HPDE6-E6E7 (cell line): Measurements from ENCODE around the gene GTF3A.
"Not testable (repeated sequence)": the region's sequence is repeated elsewhere in the genome, so short reads cannot be mapped to it uniquely, and the experiment has no call there.

Source experiments
- DNase-seq: peaks from one replicate; pipeline ENCODE4 v3.0.0; 2011; ENCODE audit warnings: missing footprints; ENCODE audit errors: extremely low spot score

GTF3A gene

DNA sequence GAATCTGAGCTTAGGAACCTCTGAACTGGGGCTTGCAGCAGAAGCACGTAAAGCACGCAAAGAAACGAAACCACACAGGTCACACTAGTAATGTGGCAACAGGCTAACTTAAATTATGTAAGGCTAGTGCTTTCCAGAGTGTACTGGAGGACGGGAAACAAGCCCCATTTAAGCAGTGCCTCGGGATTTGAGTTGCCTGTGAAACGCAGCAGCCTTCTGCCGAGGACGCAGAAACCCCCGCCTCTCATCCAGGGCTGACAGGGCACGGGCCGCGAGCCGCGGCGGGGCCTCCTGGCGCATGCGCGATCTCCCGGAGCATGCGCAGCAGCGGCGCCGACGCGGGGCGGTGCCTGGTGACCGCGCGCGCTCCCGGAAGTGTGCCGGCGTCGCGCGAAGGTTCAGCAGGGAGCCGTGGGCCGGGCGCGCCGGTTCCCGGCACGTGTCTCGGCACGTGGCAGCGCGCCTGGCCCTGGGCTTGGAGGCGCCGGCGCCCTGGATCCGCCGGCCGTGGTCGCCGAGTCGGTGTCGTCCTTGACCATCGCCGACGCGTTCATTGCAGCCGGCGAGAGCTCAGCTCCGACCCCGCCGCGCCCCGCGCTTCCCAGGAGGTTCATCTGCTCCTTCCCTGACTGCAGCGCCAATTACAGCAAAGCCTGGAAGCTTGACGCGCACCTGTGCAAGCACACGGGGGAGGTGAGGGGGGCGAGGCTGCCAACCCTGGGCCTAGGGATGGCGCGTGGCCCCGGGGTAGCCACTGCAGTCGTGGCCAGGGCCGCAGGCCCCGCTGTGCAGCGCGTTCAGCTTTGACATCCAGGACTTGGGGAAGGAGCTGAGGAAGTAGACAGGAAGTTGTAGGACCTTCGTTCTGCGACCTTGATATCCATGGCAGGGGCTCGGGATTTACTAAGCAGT is at the start of gene GTF3A:
GTF3A (plus strand) TSS at position 374 of the 912 bp plus-strand sequence.
- peak; percentile 37 for DNase-seq

DNA sequence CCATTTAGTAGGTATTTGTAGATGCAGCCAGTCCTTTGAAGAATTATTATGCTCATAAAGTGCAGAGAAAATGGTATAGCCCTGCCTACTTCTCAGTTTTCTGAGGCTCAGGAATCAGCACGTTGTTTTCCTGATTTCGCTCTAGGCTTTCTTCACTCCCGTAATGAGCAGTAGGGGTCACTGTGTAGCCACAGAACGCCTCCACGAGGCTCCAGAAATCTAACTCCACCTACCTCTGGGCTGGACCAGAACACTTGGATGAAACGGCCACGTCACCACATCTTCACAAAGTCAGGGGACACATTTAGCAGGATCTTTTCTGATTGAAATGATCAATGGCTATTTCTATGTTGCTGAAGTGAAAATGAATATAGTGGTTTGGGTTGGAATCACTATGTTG is 49.8 kb upstream of the GTF3A start:
- DNase-seq: peak; percentile 41

DNA sequence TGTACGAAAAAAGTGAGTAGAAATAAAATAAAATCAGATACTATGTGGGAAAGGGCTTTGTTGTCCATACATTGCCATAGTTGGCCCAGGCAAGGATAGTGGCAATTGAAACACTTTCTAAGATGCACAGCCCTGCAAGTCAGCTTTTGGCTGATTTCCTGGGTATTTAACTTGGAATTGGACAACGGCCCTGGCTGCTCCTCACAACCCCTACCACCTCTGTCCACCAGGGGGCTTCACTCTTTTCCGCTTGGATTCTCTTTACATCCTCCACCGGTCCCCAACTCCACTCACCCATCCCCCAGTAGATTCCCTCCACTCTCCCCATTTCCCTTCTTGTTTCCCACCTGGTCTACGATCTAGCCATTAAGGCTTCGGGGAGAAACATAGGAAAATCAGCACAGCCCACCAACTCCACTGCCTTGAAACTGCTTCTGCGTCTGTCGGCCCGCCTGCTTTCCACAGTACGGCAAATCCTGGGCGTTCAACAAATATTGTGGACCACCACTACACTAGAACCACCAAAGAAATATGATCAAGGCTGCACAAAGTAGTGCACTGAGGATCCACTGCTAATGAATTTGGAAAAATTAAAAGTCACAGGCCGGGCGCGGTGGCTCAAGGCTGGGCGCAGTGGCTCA is 48.6 kb upstream of the GTF3A start:
- DNase-seq: peak; percentile 11

DNA sequence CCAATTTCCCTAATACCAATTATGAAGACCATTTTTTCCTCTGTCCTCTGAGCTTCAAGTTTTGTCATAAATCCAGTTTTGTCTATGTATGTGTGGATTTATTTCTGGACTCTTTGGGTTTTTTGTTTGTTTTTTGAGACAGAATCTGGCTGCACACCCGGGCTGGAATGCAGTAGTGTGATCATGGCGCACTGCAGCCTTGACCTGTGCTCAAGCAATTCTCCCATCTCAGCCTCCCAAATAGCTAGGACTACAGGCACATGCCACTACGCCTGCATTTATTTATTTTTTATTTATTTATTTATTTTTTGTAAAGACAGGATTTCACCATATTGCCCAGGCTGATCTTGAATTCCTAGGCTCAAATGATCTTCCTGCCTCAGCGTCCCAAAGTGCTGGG is 45.3 kb upstream of the GTF3A start:
- DNase-seq: no peak

DNA sequence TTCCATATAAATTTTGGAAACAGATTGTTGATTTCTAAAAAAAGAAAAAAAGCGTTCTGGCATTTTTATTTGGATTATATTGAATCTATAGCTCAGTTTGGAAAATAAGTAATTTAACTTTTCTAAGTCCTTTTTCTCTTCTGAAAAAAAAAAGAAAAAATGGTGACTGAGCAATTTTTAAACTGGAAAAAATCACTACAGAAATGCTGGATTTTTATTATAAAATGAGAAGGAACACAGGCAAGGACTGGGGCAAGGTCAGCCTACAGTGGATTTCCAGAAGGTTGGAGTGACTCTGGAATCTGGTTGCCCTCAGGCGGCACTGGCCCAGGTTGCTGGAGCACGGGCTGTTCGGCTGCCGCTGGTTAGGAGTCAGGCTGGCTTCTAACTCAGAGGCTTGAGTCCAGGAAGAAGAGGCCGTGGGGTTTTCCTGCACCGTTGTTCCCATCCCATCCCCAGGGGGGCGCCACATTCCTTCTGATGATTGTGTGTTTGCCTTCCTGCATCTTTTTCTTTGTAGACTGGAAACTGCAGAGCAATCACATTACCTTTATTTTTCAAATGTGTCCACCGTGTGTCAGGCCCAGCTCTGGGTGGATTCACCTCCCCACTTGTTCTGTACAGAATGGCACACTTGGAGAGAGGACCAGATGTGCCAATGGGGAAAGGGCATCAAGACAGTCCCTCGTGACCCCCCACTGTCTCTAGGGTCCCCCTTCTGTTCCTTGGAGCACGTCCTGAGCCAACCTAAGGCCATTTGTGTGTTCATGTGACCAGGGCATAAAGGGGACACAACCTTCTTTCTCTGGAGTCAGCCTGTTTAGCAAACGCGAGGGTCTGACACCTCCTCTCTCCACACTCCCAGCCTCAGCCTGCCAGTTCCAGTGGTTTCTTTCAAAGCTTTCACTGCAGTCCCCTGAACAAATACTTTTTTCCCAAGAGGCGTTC is 44.5 kb upstream of the GTF3A start:
- DNase-seq: no peak

DNA sequence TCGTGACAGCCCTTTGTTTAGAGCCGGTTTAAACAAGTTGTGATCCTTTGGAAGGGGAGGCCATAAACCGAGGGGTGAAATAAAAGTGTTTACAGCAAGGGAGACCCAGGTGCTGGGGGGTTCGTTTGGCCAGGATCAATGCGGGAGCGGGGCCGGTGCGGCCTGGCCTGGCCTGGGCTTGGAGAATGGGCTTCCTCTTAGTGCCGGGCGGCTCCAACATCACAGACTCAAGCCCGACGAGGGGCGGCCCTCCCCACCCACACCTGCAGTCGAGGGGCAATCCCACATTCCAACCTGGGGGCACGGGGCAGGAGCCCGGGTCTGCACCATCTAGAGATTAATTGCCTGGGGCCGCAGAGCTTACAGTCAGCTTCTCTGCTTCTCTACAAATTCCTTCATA is 42.8 kb upstream of the GTF3A start:
- no peak for DNase-seq

DNA sequence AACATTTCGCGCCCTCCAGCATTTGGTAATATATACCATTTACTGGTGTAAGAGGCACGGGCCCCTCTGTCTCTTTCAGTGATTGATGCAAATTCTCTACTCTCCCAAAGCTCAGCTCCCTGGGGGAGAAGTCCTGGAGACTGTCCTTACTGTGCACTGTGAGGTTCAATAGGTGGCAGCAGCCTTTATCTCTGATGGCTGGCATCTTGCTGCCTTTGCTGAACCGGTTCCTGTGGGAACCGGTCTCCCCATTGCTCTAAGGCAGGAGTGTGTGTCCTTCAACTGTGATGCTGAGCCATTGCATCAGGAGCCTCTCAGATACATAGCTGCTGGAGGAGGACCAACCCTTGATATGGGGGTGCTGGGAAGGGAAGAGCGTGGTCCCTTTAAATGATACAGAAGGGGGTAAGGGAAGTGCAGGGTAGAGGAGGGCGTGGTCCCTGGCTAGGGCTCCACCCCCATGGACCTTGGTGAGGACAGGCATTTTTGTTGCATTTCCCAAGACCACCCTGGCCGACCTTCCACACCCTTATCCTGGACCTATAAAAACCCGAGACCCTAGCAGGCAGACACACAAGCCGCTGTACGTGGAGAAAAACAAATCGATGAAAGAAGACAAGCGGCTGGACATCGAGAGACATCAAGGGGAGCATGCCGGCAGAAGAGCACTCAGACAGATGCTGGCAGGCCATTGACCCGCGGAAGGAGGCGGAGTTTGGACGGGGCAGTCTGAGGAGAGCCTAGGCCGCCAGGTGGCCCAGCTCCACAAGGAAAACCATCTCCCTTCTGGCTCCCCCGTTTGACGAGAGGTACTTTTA is 41.1 kb upstream of the GTF3A start:
- no peak for DNase-seq

DNA sequence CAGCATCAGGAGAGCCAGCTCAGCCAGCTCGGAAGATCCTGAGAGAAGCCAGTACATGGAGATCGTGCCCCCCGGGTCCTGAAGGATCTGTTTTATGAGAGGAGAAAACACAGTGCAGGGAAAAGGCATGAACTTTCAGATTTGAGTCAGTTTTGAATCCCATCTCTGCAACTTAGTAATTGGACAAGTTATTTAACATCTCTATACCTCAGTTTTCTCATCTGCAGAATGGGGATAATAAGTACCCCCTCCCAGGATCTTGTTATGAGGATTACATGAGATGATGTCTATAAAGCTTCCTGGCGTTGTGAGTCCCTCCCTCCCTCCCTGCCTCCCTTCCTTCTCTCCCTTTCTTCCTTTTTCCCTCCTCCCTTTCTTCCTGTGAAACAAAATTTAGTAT is 40.1 kb upstream of the GTF3A start:
- DNase-seq: no peak

DNA sequence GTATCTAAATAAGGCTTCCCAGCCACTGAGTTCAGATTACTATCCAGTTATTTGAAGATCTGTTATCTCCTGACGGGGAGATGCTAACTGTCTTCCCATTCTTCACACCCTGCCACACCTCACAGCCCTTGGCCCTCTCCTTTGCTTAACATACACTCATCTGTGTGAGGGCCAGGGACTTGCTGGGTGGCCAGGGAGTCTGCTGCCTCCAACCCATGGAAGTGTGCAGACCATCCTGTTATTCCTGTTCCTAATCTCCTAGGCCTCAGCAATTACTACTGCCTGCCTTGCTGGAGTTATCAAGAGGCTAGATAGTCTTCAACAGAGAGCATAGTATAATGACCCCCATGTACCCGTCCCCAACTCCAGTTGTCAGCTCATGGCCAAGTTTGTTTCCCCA is 36.2 kb upstream of the GTF3A start:
- no peak for DNase-seq

DNA sequence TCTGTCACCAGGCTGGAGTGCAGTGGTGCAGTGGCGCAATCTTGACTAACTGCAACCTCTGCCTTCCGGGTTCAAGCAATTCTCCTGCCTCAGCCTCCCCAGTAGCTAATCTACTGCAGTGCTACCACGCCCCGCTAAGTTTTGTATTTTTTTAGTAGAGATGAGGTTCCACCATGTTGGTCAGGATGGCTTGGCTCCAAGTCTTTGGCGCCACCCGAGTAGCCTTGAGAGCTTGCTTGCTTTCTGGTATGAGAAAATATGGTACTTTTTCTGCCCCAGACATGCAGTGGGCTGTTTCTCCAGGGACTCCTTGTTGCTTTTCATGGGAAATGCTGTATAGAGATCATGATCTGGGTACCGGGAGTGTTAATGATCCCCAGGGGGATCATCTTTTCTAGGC is 34.5 kb upstream of the GTF3A start:
- no peak for DNase-seq

DNA sequence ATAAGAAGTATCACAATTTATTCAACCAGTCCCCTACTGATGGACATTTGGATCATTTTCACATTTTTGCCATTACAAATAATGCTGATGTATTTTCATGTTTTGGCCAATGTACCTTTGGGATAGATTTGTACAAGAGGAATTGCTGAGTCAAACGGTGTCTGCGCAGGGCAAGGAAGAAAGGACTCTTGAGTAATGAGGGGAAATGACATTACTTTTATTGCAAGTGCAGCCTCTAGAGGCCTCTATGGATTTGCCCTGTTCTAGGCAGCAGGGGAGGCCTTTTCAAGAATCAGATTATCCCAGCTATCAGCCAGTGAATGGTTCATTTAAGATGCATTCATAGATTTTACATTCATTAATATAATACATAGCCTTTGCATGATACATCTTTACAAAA is 32.9 kb upstream of the GTF3A start:
- no peak for DNase-seq

DNA sequence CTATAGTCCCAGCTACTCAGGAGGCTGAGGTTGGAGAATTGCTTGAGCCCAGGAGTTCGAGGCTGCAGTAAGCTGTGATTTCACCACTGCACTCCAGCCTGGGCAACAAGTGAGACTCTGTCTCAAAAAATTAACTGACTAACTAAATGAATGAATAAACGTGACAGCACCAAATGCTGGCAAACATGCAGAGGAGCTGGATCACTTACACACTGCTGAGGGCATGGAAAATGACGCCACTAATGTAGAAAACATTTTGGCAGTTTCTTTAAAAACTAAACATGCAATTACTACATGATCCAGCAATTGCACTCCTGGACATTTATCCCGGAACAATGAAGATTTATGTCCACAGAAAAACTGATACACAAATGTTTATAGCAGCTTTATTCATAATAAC is 31.3 kb upstream of the GTF3A start:
- no peak for DNase-seq

DNA sequence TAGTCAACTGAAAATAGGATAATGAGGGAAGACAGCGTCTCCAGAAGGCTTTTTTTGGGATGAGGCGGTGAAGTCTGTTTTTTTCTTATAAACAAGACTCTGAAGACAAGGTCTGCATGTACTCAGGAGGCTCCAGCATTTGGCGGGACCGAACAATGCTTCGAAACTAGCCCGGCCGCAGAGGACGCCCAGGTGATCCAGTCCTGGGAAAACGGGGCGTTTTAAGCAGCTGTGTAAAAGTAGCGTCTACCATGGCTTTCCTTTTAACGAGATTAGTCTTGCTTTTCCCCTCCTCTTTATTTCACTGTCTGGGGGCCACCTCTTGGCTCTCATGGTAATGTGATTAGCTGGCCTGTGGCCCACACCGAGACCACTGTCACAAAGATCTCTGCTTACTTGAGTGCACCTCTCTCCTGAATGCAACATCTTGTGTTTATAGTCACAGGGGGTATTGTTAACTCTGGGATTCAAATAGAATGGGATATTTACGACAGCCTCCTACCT is 29.4 kb upstream of the GTF3A start:
- no peak for DNase-seq

DNA sequence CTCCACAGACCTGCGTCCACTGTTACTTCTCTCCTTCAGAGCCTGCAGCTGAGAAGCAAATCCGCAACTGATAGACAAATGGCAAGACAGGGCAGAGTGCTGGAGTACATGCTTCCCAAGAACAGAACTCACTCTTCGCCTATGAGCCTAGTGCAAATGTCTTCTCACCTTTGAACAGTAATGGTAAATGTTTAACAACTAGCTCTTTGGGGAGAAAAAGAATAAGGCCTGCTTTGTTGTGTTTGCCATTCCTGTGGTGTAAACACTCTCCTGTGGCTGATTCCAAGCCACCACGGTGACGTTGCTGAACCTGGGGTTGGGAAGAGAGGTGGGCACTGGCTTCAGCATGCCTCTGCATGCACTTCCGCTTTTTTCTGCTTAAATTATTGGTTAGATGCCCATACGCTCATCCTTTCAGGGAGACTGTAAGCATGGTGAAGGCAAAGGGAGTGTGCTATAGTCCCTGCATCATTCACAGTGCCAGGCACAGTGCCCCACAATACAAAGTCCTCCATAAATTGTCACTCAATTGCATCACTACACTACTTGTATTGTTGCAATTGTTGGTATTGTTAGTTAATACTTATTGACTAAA is 28.1 kb upstream of the GTF3A start:
- no peak for DNase-seq

DNA sequence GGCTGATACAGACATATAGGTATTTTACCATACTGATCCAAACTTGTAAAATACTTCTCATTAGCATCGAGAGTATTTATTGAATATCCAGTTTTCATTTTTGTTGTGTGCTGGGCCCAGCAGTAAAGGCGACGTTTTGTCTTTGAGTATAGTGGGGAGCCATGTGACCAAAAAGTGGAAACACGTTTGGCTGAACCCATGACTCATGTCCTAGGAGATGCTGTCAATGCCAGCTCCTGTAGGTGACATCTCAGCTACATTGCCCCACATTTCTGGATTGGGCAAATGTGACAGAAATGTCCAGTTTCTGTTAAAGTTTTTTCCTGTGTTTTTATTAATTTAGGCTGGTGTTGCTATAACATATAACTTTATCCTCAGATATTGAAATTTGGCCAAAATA is 26.1 kb upstream of the GTF3A start:
- DNase-seq: no peak

DNA sequence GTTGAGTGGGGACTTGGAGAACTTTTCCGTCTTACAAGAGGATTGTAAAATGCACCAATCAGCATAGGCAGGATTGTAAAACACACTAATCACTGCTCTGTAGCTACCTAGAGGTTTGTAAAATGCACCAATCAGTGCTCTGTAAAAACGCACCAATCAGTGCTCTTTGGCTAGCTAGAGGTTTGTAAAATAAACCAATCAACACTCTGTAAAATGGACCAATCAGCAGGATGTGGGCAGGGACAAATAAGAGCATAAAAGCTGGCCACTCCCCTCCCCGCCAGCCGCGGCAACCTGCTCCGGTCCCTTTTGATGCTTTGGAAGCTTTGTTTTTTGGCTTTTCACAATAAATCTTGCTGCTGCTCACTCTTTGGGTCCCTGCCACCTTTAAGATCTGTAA is 24.0 kb upstream of the GTF3A start:
- DNase-seq: not testable (repeated sequence)

DNA sequence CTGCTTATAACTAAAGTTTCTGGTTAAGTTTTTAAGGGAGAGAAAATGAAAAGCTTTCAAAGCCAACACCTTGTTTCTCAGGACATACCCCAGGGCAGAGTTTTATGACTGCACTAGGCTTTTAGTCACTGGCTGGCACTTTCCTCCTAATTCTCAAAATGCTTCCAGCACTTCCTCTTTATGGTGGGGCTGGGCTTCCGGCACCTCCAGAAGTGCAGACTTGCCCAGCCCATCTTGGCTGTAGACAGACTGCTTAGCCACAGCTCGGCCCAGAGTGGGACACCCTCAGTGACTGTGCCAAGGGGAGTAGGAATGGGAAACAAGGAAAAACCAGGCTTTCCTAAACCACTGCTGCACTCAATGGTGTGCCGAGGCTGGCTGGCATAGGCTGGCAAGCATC is 23.2 kb upstream of the GTF3A start:
- DNase-seq: no peak

DNA sequence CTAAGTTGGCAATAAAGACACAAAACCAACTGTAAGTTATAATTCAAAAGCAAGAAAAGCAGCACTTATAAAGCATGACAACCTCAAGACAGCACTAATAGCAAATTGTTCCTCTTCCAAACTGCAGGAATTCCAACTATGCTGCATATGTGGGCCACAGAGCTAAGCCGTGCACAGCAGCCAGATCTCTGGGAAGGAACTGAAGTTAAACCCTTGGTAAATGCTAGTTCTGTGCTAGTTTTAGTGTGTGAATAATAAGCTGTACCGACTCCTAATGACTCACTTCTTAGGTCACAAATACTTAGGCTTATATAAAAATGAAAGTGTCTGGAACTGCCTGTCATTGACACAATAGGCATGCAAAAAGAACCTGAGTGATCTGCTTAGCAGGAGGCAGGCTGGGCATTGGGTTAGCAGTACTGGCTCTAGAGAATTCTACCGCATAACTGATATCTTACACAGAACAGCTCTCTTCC is 21.2 kb upstream of the GTF3A start:
- no peak for DNase-seq

DNA sequence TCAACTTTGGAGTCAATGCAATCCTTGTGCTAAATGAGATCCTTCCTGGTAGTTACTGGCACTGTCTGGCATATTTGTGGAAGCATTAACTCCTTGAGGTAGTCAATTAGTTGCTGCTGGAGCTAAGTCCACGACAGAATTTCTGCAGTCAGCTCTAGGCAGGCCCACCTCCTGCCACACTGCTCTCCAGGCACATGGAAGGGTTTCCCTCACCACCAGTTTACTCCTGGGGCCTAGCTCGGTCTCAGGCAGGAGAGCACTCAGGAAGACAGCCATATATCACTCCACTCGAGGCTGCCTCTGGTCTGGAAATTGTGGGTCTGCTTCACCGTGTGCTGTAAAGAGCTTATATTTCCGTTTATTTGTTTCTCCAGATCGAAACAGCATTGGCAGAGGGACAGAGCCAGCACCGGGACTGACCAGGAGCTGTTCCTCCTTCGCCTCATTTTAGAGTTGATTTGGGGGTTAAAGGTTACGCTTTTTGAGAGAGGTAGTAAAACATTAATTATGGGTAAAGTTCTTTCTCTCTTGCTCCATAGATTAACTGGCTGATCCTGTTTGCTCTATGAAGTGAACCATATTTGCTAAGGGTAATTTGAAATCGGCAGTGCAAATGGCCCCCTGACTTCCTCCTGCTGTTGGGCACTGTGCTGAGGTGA is 20.6 kb upstream of the GTF3A start:
- DNase-seq: no peak

DNA sequence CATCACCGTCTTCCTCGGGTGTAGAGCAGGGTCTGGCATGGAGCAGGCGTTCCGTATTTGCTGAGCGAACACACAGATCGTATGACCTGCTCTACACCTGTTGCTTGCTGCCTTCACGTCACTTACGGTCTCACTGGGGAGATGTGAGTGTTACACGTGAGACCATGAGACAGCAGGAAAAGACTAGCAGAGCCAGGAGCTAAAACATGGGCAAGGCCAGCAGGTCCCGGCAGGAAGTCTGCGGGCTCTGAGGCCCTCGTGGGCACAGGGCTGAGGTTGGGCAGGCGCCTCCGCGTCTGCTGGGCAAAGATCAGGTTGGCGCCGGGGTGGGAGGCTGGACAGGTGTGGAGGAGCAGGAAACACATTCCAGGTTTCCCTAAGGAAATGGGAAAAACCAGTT is 19.7 kb upstream of the GTF3A start:
- no peak for DNase-seq
